ENCODE results near the gene CNTNAP5.

The CNTNAP5 gene

DNA sequence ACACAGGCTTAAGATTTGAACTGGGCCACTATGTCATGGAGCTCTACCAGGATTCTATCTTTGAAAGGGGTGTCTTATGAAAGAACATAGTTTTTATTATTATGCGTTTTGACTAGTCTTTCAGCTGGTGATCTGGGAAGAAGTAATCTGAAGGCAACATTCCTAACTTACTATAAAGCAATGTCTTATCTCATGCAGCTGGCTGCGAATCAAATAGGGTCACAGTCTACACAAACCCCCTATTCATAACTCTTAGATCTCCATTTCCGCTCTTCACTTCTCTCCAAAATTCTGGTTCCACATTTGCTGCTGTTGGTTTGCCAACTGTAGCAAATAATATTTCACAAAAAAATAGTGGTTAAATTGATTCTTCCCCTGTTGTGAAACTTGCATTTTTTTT is 813.3 kb downstream of the CNTNAP5 start:
- no peak for DNase-seq

DNA sequence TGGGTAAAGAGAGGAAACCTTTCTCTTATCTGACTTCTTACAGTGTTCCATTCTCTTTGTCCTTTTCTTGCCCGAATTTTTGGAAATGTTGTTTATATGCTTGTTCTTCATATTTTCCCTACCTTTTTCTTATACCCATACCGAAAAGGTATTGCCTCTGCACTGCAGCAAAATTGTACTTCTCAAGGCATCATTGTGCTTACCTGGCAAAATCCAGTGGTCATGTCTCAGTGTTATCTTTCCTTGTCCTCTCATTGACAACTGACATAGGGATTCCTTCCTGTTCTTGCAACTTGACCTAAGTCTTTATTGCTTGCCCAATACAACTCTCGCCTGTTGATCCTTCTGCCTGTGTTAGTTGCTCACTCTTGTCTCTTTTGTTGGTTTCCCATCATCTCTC is 842.2 kb downstream of the CNTNAP5 start:
- no peak for DNase-seq

DNA sequence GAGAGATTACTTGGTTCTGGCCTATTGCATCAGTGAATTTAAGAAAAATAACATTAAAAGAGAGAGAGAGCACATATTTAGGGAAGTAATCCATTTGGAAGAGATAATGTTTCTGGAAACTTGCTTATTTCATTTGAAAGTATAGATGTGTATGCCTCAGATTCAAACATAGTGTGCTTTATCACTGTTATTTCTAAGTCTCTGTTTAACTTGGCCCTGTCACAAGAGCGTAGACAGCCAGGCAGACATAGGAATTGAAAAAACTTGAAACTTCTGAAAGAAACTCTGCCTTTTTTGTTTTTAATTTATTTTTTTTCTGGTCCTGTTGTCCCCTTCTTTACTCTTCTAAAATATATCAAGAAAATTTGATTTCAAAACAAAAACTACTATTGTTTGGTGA is 849.1 kb downstream of the CNTNAP5 start:
- no peak for DNase-seq

DNA sequence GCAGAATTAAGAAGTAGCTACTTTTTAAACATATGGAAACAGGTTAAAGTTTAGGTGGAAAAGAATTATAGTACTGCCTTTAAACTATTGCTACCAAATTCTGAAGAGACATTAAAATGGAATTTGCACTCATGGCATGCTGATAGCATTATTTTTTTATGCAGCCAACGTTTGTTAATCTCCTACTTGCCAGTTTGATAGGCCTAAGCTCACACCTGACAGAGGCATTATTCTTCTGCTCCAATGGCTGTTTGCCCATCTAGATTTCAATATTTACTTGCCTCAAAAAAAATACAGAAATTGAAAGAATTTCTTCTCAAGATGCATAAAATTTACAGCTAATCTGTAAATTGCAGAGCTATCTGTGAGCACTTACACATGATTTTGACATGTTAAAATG is 849.6 kb downstream of the CNTNAP5 start:
- no peak for DNase-seq

DNA sequence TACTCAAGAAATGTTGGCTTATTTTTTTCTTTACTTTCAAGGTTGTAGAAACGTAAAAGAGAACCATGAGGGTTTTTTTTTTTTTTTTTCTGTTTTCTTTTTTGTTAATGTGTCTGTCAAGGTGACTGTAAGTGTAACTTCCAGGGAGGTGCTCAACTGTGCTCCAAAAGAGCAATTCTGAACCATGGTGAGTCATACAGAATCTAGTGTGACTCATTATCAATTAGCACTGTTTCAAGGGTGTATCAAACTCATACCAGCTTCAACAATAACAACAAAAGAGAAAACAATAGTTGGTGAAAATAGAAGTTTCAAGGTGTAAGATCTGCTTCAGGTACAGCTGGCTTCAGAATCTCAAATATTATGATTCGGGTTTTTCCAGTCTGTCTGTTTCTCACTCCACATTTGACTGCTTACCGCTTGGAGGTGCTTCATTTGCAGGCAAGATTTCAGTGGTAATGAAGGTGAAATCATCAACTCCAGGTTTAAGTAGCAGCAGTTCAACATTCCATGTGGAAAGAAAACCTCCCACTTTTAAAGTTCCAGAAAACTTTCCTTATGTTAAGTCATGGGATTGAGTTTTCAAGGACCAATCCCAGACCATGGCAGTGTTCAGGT is 850.6 kb downstream of the CNTNAP5 start:
- DNase-seq, result no peak

DNA sequence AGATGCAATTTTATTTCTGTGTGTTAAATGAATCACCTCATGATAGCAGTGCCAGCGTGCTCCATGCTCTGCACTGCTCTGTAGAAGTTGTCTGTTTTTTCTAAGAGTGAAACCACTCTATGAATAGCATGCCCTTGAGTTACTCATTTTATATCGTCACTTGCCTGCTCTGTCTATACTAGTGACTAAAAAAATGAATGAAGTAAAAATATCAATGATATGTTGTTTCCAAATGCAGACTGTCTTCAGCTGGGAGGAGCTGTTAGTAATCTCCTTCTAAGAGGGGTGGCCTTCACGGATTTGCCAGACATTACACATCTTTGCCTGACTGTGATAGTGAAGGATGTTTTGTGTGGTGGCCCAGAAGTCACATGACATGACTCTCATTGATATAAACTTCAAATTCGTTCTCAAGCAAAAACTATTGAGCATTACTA is 852.1 kb downstream of the CNTNAP5 start:
- DNase-seq, result no peak

DNA sequence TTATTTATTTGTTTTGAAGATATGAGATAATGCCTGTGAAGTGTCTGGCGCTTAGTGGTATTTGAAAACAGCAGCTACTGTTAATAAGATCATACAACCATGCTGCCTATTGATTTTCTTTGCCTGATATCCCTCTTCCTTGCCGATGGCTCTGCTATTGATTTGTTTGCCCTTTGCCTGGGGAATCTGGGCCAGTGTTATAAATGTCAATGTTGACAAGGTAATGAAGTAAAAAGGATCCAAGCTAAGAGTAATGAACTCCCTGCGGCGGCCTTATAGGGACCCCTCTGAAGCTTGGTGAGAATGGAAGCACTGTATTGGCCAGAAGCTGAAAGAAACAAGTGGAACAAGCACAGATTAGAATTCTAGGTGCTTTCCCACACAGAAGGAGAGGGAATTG is 854.6 kb downstream of the CNTNAP5 start:
- no peak for DNase-seq

DNA sequence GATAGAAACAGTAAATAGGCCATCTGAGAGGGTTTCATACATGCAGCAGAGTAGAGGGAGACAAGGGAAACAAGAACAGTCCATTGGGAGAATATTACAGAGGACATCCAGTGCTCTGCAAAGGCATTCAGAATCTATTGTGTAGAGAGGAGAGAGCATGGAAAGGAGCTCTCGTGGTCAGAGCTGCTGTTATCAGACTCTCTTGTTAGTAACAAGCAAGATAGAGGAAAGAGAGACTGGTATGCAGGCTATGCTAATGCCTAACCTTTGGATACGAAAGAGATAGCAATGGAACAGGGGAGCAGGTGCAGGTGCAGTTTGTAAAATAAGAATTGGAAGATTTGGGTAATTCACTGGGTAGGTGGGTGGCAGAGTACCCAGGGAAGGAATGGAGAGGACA is 855.9 kb downstream of the CNTNAP5 start:
- DNase-seq, result no peak

DNA sequence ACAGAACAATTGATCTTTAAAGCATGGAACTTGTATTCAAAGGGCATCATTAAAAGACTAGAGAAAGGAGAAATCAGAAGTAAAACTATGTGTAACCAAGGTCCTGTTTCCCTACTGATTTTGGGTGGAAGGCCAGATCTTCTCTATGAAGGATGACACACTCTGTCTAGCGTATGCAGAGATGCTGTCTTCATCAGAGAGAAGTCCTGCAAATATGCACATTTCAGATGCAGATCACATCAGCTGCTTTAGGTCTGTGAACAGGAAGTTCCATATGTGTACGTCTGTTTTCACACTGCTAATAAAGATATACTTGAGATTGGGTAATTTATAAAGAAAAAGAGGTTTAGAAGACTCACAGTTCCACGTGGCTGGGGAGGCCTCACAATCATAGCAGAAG is 857.3 kb downstream of the CNTNAP5 start:
- DNase-seq, result no peak

DNA sequence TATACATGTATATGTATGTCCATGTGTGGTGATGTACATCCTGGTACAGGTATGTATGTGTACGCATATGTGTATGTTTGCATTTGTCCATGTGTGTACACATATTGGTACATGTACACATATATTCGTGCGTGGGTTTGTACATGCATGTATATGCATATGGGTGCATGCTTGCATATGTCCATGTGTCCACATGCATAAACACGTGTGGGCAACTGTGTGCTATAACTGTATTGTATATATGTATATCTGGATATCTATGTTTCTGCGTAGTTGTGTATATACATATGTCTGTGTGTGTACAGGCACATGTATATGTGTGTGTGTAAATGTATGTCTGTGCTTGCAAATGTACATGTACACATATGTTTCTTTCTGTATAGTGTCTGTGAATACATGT is 858.5 kb downstream of the CNTNAP5 start:
- DNase-seq, result no peak

DNA sequence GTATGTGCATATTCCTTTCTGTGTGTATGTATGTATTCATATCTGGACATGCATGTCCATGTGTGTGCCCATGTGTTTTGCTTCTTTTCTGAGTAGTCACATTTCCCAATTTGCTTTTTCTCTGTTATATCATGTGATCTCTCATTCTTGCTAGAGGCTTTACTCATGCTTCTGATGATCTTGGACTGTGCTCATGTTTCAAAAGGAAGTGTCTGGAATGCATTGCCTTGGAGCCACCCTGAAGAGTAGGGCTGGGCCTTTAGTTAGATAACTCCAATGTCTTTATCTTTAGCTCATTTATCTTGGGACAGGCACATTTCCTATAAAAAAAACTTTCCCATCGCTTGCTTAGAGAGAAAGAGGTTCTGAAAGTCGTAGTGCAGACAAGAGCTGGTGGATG is 859.2 kb downstream of the CNTNAP5 start:
- DNase-seq, result no peak

DNA sequence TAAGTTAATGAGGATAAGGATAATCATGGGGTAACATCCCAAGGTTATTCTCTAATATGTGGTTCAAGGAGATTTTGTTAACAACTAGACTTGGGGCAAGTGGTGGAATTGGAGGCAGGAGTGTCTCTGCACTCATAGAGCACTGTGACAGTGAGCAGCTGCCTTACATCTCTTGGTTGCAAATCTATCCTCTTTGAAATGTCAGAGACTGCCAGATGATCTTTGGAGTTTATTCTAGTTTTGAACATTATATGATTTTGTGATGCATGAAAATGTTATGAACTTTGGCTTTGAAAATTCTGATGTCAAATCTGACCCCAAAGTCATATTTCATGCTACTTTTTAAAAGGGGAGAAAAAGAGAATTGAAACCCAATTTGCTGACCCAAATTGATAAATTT is 861.1 kb downstream of the CNTNAP5 start:
- no peak for DNase-seq

DNA sequence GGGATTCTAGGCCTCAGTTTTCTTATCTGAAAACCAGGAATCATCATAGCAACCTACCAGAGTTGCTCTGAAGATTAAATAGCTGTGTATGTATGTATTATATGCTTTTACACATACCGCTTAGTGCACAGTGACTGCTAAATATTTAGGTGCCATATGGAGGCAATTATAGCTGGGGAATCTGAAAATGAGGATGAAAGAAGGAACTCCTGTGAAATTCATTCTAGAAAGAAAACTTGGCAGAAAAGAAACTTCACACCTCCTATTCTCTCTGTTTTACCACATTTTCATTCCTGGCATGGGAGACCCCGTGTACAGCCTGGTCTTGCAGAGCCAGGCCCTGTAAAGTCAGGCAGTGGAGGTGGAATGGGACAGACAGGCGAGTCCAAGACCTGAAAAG is 862.4 kb downstream of the CNTNAP5 start:
- no peak for DNase-seq

DNA sequence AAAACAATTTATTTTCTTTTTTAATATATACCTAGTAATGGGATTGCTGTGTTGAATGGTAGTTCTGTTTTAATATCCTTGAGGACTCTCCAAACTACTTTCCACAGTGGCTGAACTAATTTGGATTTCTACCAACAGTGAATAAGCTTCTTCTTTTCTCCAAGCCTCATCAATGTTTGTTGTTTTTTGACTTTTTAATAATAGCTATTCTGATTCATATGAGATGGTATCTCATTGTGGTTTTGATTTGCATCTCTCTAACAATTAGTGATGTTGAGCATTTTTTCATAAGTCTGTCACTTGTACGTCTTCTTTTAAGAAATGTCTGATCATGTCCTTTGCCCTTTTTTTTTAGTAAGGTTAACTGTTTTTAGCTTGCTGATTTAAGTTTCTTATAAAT is 863.3 kb downstream of the CNTNAP5 start:
- no peak for DNase-seq

DNA sequence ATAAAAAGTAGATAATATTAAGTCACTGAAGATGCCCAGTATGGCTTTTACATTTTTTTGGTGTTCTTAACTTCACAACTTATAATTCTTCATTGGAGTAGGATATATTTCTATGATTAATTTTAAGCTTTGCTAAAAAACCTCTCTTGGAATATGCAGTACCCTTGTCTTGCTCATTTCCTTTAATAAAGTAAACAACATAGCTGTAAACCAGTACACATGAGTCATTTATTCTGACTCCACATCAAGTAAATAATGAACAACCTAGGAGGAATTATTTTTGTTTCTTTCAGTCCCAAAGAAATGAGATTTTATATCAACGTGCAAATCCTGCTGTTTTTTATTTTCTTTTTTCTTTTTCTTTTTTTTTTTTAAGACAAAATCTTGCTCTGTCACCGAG is 869.1 kb downstream of the CNTNAP5 start:
- no peak for DNase-seq

DNA sequence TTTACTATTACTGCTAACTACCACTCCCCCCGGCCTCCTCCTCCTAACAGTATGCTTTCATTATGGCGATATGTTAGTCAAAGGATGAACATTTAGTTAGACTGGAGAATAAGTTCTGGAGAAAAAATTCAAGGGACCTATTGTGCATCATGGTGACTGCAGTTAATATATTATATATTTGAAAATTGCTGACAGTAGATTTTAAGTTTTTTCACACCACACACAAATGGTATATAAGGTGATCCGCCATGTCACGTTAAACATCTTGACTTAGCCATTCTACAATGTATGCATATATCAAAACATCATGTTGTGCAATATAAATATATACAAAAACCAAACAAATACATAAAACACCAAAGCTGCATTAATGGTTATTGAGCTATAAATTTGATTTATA is 873.7 kb downstream of the CNTNAP5 start:
- DNase-seq, result no peak

DNA sequence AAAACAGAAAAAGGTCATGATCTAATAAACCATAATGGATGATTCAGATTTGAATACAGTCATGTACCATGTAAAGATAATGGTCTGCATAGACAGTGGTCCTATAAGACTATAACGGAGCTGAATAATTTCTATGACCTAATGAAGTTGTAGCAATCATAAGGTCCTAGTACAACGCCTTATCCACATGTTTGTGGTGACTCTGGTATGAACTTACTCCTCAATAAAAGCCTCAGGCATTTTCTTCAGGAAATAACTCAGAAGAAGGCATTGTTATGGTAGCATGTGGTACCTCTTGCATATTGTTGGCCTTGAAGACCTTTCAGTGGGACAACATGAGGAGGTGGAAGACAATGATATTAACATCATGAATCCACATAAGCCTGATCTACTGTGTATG is 883.3 kb downstream of the CNTNAP5 start:
- no peak for DNase-seq

DNA sequence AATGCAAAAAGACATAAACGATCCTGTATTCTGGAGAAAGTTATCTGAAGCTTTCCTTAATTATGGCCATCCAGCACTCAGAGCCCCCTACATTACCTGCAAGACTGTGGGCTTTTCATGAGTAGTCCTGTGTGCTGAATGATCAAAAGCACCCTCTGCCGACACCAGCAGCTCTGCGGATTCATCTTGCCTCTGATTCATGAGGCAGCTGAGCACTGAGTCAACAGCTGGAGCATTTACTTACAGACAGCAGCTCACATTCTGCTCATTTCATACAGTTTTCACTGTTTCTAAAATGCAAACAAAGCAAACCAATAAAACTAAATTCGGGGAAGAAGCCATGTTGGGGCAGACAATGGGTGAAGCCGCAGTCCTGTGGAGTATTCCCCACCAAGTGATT is 886.5 kb downstream of the CNTNAP5 start:
- DNase-seq, result no peak

DNA sequence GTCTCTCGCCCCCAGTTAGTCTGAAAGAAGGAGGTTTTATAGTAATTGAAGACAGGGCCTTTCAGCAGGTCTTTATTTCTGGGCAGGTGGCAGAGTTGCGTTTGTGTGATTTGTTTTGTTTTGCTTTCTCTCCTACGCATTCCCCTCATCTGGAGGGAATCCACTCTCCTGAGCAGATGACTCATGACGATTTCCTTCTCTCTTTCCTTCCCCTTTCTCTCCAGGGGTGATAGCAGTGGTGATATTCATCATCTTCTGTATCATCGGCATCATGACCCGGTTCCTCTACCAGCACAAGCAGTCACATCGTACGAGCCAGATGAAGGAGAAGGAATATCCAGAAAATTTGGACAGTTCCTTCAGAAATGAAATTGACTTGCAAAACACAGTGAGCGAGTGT is 888.8 kb downstream of the CNTNAP5 start:
- DNase-seq, result no peak

DNA sequence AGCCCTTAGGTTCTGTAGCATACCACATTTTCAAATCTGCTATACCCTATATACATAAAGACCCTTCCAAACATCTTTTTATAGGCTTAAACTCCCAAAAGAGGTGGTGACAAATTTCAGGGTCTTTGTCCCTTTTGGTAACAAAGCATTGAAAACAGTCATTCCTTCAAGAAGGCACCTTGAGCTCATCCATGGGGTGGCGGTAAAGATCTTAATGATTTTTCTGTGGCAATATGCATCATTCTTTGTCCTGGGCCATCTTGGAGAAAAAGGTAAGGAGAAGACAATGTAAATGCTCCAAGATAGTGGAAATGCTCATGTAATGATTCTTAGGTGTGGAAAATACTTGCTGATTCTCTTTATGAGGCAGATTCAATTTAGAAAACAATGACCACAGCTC is 890.5 kb downstream of the CNTNAP5 start:
- DNase-seq, result no peak

DNA sequence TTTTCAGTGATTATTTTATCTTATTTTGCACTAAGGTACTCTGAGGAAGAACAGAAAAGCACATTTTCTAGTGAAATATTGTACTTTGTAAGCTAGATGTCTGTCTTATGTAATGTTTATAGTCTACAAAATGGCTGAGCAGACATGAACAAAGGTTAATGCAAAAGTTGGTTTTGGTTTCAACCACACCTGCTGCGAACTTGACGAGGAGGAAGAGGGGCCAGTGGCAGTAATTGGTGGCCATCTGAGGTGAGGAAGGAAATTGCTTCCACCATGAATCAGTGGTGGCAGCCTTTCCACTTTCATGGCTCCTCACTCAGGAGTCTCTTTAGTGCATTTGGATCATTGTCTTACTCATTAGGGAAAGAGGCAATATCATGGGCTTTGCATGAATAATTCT is 894.2 kb downstream of the CNTNAP5 start:
- DNase-seq, result no peak

DNA sequence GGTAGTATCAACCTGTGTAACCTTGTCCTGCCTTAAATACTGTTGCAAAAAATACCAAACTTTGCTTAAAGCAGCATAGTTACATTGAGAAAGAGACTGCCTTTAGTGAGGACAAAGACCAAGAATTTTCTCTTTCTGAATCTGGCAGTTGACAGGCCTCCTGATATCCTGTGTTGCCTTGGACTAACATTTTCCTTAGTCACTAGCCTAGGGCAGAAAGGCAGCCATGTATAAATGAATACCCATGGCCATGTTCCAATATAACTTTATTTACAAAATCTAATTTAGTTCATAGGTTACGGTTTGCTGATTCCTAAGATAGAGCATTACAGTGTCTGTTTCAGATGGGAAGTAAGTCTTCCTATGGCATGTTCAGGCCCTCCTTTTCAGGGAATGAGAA is 895.4 kb downstream of the CNTNAP5 start:
- no peak for DNase-seq

DNA sequence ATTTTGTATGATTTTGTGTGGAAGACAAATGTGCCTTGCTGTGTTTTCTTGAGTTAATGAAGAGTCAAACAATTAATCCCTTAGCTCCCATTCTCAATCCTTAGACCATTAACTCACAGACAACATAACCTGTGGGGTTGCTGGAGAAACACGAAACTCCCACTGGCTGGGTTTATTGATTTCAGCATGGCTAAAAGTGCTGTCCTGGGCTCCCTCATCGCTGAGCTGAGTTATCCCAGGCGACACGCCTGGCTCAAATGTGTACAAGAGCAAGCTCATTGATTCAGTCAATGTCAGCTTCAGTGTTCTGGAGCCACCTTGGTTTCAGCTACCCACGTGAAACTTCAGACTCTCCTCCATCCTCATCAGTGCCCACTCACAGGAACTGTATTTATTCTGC is 896.1 kb downstream of the CNTNAP5 start:
- DNase-seq, result no peak

DNA sequence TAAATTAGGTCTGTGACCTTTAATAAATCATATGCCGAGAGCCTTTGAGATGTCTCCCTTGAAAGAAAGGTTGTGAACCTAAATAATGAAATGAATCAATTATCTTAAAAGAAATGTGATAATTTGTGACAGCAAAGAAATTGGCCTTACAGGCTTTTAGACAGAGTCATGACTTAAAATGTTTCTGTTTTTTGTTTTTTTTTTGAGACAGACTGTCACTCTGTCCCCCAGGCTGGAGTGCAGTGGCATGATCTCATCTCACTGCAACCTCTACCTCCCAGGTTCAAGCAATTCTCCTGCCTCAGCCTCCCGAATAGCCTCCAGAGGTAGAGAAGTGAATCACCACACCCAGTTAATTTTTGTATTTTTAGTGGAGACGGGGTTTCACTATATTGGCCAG is 898.0 kb downstream of the CNTNAP5 start:
- no peak for DNase-seq

DNA sequence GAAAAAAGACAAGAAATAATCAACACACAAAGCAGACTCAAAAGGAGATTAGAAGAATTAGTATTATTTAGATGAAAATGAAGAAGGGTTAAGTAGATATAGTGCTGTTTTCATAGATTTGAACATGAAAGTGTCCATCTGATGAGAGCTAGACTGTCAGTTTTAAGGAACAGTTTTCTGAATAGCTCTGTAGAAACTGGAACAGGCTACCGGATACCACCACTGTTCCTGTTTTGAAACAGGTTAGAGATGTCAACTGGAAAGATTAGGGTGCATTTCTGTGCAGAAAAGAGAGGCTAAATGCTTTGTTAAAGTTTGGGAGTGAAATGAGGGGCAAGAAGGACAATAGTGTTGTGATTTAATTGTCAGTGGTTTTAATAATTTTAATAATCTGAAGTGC is 908.8 kb downstream of the CNTNAP5 start:
- no peak for DNase-seq

DNA sequence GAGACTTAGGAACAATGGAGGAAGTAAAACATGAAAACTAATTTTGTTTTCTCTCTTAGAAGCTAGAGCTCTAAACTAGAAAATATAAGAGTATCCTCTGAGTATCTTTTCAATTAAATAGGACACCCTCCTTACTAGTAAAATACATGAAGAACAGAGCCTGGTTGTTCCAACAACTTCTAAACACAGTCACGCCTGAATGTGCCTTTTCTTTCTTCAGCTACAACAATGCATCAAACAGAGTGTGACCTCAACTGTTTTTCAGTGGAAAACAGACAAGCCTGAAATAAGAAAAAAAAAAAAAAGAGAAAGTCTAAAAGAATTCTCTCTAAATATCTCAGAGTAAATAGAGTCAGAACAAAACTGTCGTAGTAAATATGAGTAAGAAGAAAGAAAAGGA is 928.8 kb downstream of the CNTNAP5 start:
- no peak for DNase-seq

Measured in activated CD8-positive, alpha-beta memory T cell treated with anti-CD3 and anti-CD28 coated beads for 24 hours (primary cell).